Heart left ventricle (tissue), 13 donors: ENCODE results near the gene GNB3.

Experiments used
- CTCF ChIP-seq, 12 donors: fragments of 200-600 bp; sonication (generic) in 4 of 12; IDR thresholded peaks; one replicate each; pipeline versions ENCODE4 v1.5.0 to v1.8.0; 2018 to 2022; ENCODE audit warnings: antibody characterized with exemption in 12 of 12, mild to moderate bottlenecking in 5 of 12
- POLR2A ChIP-seq, 2 donors: fragments of 450-650 bp; IDR thresholded peaks; one replicate each; pipeline ENCODE4 v1.6.1; 2017; ENCODE audit warnings: antibody characterized with exemption in 2 of 2, mild to moderate bottlenecking in 2 of 2, moderate library complexity in 2 of 2
- donor health status: ischemic (EF 13 %, LVEDD 7.1; RV severe dilation, severe dysfunction).
- donor health status: DM: no; HTN: yes; CAD: no.
- donor health status: DM: no; HTN: no; CAD: no.
- donor health status: ischemic (EF 25% LVEDD 6.9; RV normal size, moderate dysfunction).
- donor health status: ischemic (EF 25% LVEDD 5.7; RV mildly dilated, moderate dysfunction).
- donor health status: ischemic (EF 35%, LVEDD 5.7; RV mildly dilated, moderate dysfunction).
- donor health status: nonischemic (EF 11% LVEDD 7.7; RV severe dilation, severe dysfunction).
- donor health status: DM: yes; HTN: yes; CAD: no.
- donor health status: PGD.
- donor health status: ischemic (EF 29% LVEDD 5.4; RV normal size, mild dysfunction).
- donor health status: nonischemic (EF 23%, LVEDD 6.1; RV moderate dilation, normal function).

- TF ChIP-seq POLR2A (IDR thresholded peaks at IDR 0.05) (peak in 1 of 2 donors; percentile 84), CTCF (IDR thresholded peaks at IDR 0.05) (peak; percentile 79 to 99 (median 95))
These were observed 50.3 kb downstream of the GNB3 start for GRCh38 chr12:6890789-6891645.
